ENCODE measurements around the gene PTPN23. TPM values are rescaled to one million over a fixed set of nuclear protein-coding genes. Genes with fewer than 3 reads are reported as not detected.
A peak's percentile ranks its signal among the peaks of the same experiment; 100 is the strongest.

Gene PTPN23
- total and polyA plus RNA-seq, 9 of the 15 experiments (the other 6 are each of a cell fraction or from before 2014, with no cell fraction given): 0.41 to 58.7 (median 7.2) TPM

GRCh38 chr3:47394140-47394870, 13.5 kb downstream of the PTPN23 start (continued):
- TF ChIP-seq MLLT1 (IDR thresholded peaks at IDR 0.05) (no peak), HCFC1 (IDR thresholded peaks at IDR 0.05; ENCODE audit: low read depth, low read length) (no peak), RBM25 (IDR thresholded peaks at IDR 0.05; ENCODE audit: low read depth, low read length, severe bottlenecking) (no peak), CTCF (IDR thresholded peaks at IDR 0.05 in 2 of 3, conservative IDR thresholded peaks at IDR 0.05 in 1 of 3; ENCODE audit: insufficient read depth in 2 of 3, low read depth in 1 of 3, low read length in 3 of 3) (peak in 1 of 3 experiments; percentile 3; a peak in 1 of 6 replicates), IRF2 (CRISPR knock-in tag; IDR thresholded peaks at IDR 0.05) (no peak), TAL1 (IDR thresholded peaks at IDR 0.05) (peak; percentile 23; the same call in 1 of the 2 replicates), MTF1 (CRISPR knock-in tag; IDR thresholded peaks at IDR 0.05; ENCODE audit: borderline replicate concordance) (no peak), MEIS2 (IDR thresholded peaks at IDR 0.05; ENCODE audit: partially characterized antibody) (peak; percentile 43), NR2F6 (CRISPR knock-in tag; IDR thresholded peaks at IDR 0.05) (no peak), ZNF431 (CRISPR knock-in tag; IDR thresholded peaks at IDR 0.05) (no peak), ZNF318 (IDR thresholded peaks at IDR 0.05; ENCODE audit: borderline replicate concordance in 1 of 2, low read depth in 1 of 2) (no peak), TARDBP (IDR thresholded peaks at IDR 0.05) (no peak), CCNT2 (IDR thresholded peaks at IDR 0.05; ENCODE audit: borderline replicate concordance, extremely low read depth, insufficient read length, low read depth, low read length) (no peak), SNRNP70 (optimal IDR thresholded peaks at IDR 0.05; ENCODE audit: low read depth, low read length) (no peak)
- TF ChIP-seq, protein P1, sequence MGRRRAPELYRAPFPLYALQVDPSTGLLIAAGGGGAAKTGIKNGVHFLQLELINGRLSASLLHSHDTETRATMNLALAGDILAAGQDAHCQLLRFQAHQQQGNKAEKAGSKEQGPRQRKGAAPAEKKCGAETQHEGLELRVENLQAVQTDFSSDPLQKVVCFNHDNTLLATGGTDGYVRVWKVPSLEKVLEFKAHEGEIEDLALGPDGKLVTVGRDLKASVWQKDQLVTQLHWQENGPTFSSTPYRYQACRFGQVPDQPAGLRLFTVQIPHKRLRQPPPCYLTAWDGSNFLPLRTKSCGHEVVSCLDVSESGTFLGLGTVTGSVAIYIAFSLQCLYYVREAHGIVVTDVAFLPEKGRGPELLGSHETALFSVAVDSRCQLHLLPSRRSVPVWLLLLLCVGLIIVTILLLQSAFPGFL (CRISPR knock-in tag; IDR thresholded peaks at IDR 0.05): no peak
